ENCODE data around the gene RAB33B. TPM values are rescaled to one million over a fixed set of nuclear protein-coding genes. Genes with fewer than 3 reads are reported as not detected.

Gene RAB33B
- total and polyA plus RNA-seq, 2 of the 8 experiments (the other 6 are each of a cell fraction or from before 2014, with no cell fraction given): 4.2 to 8.7 TPM

DNA sequence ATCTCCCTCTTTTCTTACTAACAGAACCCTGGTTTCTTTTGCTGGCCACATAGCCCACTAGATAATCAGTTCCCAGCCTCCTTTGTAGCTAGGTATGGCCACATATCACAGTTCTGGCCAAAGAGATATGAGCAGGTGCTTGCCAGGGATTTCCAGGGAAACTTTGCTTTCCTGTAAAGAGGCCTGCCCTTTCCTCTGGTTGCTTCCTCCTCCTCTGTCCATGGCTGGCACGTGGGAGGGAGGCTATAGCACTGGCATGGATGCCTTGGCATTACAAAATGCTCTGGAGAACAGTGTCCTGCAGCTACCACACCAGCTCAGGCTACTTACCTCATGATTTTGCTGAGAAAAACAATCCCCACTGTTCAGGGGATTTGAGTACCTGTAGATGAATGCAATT, 27.5 kb downstream of the RAB33B start (continued):
- TF ChIP-seq, protein P1, sequence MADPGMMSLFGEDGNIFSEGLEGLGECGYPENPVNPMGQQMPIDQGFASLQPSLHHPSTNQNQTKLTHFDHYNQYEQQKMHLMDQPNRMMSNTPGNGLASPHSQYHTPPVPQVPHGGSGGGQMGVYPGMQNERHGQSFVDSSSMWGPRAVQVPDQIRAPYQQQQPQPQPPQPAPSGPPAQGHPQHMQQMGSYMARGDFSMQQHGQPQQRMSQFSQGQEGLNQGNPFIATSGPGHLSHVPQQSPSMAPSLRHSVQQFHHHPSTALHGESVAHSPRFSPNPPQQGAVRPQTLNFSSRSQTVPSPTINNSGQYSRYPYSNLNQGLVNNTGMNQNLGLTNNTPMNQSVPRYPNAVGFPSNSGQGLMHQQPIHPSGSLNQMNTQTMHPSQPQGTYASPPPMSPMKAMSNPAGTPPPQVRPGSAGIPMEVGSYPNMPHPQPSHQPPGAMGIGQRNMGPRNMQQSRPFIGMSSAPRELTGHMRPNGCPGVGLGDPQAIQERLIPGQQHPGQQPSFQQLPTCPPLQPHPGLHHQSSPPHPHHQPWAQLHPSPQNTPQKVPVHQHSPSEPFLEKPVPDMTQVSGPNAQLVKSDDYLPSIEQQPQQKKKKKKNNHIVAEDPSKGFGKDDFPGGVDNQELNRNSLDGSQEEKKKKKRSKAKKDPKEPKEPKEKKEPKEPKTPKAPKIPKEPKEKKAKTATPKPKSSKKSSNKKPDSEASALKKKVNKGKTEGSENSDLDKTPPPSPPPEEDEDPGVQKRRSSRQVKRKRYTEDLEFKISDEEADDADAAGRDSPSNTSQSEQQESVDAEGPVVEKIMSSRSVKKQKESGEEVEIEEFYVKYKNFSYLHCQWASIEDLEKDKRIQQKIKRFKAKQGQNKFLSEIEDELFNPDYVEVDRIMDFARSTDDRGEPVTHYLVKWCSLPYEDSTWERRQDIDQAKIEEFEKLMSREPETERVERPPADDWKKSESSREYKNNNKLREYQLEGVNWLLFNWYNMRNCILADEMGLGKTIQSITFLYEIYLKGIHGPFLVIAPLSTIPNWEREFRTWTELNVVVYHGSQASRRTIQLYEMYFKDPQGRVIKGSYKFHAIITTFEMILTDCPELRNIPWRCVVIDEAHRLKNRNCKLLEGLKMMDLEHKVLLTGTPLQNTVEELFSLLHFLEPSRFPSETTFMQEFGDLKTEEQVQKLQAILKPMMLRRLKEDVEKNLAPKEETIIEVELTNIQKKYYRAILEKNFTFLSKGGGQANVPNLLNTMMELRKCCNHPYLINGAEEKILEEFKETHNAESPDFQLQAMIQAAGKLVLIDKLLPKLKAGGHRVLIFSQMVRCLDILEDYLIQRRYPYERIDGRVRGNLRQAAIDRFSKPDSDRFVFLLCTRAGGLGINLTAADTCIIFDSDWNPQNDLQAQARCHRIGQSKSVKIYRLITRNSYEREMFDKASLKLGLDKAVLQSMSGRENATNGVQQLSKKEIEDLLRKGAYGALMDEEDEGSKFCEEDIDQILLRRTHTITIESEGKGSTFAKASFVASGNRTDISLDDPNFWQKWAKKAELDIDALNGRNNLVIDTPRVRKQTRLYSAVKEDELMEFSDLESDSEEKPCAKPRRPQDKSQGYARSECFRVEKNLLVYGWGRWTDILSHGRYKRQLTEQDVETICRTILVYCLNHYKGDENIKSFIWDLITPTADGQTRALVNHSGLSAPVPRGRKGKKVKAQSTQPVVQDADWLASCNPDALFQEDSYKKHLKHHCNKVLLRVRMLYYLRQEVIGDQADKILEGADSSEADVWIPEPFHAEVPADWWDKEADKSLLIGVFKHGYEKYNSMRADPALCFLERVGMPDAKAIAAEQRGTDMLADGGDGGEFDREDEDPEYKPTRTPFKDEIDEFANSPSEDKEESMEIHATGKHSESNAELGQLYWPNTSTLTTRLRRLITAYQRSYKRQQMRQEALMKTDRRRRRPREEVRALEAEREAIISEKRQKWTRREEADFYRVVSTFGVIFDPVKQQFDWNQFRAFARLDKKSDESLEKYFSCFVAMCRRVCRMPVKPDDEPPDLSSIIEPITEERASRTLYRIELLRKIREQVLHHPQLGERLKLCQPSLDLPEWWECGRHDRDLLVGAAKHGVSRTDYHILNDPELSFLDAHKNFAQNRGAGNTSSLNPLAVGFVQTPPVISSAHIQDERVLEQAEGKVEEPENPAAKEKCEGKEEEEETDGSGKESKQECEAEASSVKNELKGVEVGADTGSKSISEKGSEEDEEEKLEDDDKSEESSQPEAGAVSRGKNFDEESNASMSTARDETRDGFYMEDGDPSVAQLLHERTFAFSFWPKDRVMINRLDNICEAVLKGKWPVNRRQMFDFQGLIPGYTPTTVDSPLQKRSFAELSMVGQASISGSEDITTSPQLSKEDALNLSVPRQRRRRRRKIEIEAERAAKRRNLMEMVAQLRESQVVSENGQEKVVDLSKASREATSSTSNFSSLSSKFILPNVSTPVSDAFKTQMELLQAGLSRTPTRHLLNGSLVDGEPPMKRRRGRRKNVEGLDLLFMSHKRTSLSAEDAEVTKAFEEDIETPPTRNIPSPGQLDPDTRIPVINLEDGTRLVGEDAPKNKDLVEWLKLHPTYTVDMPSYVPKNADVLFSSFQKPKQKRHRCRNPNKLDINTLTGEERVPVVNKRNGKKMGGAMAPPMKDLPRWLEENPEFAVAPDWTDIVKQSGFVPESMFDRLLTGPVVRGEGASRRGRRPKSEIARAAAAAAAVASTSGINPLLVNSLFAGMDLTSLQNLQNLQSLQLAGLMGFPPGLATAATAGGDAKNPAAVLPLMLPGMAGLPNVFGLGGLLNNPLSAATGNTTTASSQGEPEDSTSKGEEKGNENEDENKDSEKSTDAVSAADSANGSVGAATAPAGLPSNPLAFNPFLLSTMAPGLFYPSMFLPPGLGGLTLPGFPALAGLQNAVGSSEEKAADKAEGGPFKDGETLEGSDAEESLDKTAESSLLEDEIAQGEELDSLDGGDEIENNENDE (IDR thresholded peaks at IDR 0.05; ENCODE audit: insufficient replicate concordance, low read length): no peak
- no peak for TF ChIP-seq TEAD4 (IDR thresholded peaks at IDR 0.05; ENCODE audit: low read depth, low read length)
- TF ChIP-seq, protein P2, sequence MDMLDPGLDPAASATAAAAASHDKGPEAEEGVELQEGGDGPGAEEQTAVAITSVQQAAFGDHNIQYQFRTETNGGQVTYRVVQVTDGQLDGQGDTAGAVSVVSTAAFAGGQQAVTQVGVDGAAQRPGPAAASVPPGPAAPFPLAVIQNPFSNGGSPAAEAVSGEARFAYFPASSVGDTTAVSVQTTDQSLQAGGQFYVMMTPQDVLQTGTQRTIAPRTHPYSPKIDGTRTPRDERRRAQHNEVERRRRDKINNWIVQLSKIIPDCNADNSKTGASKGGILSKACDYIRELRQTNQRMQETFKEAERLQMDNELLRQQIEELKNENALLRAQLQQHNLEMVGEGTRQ (IDR thresholded peaks at IDR 0.05; ENCODE audit: low read length): no peak
- no peak for TF ChIP-seq HDAC6 (IDR thresholded peaks at IDR 0.05; ENCODE audit: low read depth, low read length)
- TF ChIP-seq JUND (IDR thresholded peaks at IDR 0.05; ENCODE audit: low read length): no peak
- TF ChIP-seq BRCA1 (IDR thresholded peaks at IDR 0.05; ENCODE audit: low read depth, low read length): no peak
- no peak for TF ChIP-seq SP4 (IDR thresholded peaks at IDR 0.05; ENCODE audit: low read length)
